Stimulated activated CD4-positive, alpha-beta T cell treated with anti-CD3 and anti-CD28 coated beads, Interleukin-12 subunit alpha, Interleukin-12 subunit beta, amount 100 ng/mL, for 48 hours (primary cell): ENCODE measurements around the gene PSRC1.
A peak's percentile ranks its signal among the peaks of the same experiment; 100 is the strongest.

Experiments
- DNase-seq, 3 donors: peaks; one replicate each; pipeline ENCODE4 v3.0.0-alpha.2; 2020; ENCODE audit warnings: low read depth in 2 of 3, low spot score in 1 of 3

PSRC1 gene

GRCh38 chr1:109258481-109259466 is 24.2 kb downstream of the PSRC1 start:
- no peak for DNase-seq

DNA sequence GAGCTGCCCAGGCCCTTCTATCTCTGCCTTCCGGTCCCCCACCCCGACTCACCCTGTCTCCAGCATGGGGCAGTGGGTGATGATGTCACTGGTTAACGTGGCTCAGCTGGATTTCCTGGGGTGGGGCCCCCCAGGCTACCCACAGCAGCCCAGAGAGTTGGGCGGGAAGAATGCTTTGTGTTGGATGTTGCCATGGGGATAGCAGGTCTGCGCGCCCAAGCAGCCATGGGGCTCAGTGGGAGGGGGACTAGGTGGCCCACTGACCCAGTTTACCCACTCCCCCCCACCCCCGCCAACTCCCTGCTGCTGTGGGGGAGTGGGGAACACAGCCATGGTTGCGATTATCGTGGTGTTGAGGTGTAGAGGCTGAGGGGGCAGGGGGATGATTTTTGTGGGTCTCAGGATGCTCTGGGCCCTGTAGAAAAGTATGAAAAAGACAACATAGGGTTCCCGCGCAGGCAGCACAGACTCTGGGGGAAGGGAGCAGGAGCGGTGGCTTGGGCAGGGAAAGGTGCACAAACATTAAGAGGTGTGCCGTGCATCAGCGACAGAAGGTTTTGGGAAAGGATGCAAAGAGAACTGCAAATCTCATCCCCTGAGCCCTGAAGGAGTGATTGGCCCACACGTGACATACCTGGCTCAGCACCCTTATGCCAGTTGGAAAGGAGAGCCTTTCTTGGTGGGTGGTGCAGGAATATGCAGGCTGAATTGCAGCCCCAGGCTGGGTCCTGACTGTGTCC is 25.1 kb downstream of the PSRC1 start:
- DNase-seq: no peak

- no peak for DNase-seq
Measured at GRCh38 chr1:109256971-109257681, 25.8 kb downstream of the PSRC1 start.

DNA sequence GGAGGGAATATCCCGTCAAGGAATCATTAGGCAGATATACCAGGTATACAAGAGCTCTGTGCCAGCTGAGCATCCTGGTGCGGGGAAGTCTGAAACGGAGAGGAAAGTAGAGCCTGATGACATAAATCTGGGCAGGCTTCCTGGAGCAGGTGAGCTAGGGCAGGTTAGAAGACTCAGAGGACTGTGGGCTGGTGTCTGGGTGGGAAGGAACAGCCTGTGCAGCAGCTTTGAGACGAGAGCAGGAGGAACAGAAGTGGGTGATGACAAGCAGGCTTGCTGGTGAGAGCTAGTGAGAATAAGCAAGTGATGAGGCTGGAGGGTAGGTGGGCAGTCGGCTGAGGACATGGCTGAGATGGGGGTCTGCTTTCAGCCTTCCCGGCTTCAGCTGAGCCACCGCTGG is 26.9 kb downstream of the PSRC1 start:
- DNase-seq: no peak

DNA sequence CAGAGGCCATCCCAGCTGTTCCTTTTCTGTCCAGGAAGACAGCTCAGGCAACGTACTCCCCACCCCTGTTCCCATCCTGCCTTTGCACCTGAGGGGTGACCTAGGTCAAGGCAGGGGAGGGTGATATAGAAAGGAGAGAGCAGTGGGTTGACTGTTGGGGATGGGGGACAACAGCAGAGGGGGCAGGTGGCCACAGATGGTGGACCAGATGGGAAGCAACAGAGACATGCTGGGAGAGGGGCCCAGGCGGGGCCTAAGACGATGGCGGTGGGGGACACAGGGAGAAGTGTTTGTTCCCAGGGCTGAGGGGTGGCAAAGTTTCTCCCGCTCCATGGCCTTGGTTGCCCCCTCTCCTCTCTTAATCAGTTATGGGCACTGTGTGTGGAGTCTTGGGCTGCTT is 27.3 kb downstream of the PSRC1 start:
- DNase-seq: no peak

DNA sequence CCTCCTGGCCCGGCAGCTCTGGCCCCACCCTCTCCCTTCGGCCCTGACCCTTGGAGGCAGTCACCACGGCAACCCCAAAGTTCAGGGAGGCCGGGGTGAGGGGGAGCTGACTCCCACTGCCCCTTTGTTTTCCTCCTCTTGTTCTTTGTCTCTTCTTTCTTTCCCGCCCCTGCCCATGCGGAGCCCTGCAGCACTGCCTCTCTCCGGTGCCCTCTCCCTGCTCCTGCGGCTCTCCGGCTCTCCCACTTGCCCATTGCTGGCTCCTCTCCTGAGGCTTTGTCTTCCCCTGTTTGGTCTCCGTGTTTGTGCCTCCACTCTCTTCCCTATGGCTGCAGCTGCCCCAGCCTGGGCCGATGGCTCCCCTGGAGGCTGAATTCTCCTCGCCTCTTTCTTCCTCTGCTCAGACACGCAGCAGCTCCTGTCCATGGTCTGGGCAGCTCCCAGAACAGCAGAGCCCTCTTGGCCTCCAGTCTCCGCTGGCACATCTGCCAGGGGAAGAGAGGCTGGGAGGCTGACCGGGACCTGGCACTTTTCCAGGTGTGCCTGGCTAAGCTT is 27.8 kb downstream of the PSRC1 start:
- DNase-seq: no peak

DNA sequence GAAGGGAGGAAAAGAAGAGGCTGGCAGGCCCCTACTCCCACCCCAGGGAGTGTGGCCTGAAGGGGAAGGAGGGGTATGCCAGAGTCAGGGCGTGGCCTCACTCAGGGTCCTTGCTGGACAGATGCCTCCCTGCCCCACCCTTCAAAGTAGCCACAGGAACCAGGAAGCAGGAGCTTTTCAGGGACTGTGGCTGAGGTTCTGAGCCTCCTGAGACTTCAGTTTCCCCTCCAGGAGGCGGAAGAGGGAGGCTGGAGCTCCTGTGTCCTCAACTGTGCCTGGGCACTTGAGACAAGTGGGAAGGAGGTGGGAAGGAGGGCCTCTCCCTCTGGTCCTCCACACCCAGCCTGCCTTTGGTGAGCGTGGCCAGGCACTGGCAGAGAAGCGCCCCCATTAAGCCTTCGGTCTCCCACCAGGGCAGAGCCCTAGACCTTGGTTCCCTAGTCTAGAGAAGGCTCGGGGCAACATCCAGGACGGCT is 28.3 kb downstream of the PSRC1 start:
- no peak for DNase-seq

DNA sequence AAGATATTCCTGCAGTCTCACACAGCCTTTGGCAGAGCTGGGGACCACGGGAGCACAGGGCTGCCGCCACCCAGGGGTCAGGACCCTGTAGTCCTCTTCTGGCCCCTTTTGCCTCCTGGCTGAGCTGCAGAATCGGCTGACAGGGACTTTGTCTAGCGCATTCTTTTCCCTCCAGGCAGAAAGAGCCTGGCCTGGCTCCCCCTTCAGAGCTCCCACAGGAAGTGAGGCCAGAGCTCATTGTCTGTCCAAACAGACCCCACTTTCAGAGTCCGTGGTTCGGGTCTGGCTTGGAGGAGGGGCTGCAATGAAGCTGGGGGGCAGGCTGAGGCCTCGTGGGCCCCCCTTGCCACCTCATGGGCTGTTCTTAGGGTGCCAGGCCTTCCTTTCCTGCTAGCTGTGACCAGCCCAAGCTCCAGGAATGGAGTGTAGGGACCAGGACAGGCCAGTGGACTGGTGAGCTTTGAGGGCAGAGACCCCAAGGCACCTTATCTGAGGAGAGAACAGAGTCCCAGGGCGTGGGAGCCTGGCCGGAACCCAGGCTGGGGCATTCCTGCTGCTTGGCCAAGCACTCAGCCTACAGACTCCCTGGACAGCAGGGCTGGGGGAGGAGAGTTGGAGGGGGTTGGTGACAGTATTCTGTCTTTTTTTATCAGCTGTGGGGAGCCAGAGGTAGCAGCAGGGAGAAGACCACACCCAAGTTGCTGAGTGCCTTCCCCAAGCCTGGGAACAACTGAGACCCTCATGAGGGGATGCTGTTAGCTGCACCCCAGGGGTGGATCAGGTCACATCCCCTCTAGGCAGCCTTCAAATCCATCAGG is 28.9 kb downstream of the PSRC1 start:
- no peak for DNase-seq

GRCh38 chr1:109252893-109253802 is 29.8 kb downstream of the PSRC1 start:
- no peak for DNase-seq

DNA sequence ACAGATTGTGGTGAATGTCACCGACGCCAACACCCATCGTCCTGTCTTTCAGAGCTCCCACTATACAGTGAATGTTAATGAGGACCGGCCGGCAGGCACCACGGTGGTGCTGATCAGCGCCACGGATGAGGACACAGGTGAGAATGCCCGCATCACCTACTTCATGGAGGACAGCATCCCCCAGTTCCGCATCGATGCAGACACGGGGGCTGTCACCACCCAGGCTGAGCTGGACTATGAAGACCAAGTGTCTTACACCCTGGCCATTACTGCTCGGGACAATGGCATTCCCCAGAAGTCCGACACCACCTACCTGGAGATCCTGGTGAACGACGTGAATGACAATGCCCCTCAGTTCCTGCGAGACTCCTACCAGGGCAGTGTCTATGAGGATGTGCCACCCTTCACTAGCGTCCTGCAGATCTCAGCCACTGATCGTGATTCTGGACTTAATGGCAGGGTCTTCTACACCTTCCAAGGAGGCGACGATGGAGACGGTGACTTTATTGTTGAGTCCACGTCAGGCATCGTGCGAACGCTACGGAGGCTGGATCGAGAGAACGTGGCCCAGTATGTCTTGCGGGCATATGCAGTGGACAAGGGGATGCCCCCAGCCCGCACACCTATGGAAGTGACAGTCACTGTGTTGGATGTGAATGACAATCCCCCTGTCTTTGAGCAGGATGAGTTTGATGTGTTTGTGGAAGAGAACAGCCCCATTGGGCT is 30.6 kb downstream of the PSRC1 start:
- no peak for DNase-seq

- DNase-seq: no peak
Measured at GRCh38 chr1:109251277-109252166, 31.4 kb downstream of the PSRC1 start.

DNA sequence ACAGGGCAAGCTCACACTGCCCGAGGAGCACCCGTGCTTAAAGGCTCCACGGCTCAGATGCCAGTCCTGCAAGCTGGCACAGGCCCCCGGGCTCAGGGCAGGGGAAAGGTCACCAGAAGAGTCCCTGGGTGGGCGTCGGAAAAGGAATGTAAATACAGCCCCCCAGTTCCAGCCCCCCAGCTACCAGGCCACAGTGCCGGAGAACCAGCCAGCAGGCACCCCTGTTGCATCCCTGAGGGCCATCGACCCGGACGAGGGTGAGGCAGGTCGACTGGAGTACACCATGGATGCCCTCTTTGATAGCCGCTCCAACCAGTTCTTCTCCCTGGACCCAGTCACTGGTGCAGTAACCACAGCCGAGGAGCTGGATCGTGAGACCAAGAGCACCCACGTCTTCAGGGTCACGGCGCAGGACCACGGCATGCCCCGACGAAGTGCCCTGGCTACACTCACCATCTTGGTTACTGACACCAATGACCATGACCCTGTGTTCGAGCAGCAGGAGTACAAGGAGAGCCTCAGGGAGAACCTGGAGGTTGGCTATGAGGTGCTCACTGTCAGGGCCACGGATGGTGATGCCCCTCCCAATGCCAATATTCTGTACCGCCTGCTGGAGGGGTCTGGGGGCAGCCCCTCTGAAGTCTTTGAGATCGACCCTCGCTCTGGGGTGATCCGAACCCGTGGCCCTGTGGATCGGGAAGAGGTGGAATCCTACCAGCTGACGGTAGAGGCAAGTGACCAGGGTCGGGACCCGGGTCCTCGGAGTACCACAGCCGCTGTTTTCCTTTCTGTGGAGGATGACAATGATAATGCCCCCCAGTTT is 32.3 kb downstream of the PSRC1 start:
- DNase-seq: no peak

DNA sequence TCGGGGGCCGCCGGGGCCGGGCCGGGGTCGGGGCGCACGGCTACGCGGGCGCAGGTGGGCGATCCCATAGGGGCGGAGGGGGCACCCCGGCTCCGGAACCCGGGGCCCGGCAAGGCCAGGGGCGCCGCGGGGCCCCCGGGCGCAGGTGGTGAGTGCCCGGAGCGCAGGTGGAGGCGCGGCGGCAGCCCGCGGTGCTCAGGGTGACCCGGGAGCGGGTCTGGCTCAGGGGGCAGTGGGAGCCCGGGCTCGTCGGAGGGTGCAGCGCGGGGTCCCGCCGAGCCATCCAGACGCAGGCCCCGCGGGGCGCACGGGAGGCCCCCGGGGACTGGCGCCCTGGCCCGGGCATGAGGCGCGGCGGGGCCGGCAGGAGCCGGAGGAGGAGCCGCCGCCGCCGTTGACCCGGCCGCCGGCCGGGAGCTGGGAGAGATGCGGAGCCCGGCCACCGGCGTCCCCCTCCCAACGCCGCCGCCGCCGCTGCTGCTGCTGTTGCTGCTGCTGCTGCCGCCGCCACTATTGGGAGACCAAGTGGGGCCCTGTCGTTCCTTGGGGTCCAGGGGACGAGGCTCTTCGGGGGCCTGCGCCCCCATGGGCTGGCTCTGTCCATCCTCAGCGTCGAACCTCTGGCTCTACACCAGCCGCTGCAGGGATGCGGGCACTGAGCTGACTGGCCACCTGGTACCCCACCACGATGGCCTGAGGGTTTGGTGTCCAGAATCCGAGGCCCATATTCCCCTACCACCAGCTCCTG is 33.1 kb downstream of the PSRC1 start:
- DNase-seq: no peak

DNA sequence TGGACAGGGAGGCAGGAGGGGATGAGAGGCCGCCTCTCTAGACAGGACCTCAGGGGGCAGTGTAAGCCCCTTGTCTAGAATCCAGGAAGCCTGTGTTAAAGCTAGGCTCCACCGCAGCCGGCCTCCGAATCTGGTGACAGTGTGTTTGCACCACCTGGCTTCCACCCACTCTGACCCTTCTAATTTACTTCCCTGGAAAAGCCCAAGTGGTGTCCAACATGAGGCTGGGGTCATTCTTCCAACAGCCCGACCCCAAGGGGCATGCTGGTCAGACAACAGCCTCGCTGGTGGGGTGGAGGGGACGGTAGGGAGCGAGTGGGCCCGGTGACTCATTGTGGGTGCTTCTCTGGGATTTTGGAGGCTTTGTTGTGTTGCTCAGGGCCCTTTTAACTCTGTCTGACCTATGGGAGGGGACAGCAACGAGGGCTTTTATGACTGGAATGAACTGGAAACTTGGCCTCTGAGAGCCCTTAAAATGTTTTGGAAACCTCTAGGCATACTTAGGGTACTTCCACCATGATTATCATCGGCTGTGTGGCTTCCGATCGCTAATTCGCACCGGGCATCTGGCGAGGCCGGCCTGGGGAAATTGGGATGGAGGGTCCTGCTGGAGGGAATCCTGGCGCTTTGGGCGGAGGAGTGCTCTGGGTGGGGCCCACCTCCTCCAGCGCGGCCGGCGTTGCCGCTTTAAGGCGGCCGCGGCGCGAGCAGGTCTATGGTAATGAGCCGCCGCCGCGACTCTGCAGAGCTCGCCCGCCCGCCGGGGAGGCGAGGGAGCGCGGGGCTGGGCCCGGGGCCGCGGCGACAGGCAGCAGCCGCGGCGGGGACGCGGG is 33.9 kb downstream of the PSRC1 start, which contains the start of gene CELSR2:
TSS of gene CELSR2 (plus strand) at position 743 of the 833 bp plus-strand sequence. CDS start 541 bp downstream, outside the sequence.
- DNase-seq: peak; percentile 17 to 54 (median 21)

- no peak for DNase-seq
Measured at GRCh38 chr1:109248444-109248796, 34.5 kb downstream of the PSRC1 start.
